SH-SY5Y (cell line): Measurements from ENCODE around the gene EPB42.

ENCODE experiments used
- GATA2 ChIP-seq: IDR thresholded peaks from 2 replicates; pipeline ENCODE4 v1.6.1; 2011; ENCODE audit warnings: mild to moderate bottlenecking, low read depth, low read length
- GATA3 ChIP-seq: IDR thresholded peaks from 2 replicates; pipeline ENCODE4 v1.6.1; 2011; ENCODE audit warnings: low read depth, mild to moderate bottlenecking, low read length, moderate library complexity

GRCh38 chr15:43246261-43246774 lies 25.5 kb upstream of the EPB42 start:
- TF ChIP-seq GATA2 (no peak), GATA3 (no peak)
